Prostate gland (tissue), 2 donors: ENCODE data around the gene BTBD9. TPM values are rescaled to one million over a fixed set of nuclear protein-coding genes. Genes with fewer than 3 reads are reported as not detected.

Source experiments
- DNase-seq: peaks from one replicate; pipeline ENCODE4 v3.0.0-alpha.2; 2019; ENCODE audit warnings: low spot score
- H3K27ac ChIP-seq, 2 donors: fragments of 200-600 bp; sonication (generic); 2 replicates each; pipeline ENCODE4 v1.5.1; 2017 to 2019
- H3K27me3 ChIP-seq: fragments of 200-600 bp; sonication (generic); replicated peaks from 2 replicates; pipeline ENCODE4 v1.5.1; 2019; ENCODE audit not compliant: insufficient read depth
- H3K36me3 ChIP-seq, 2 donors: fragments of 200-600 bp; sonication (generic); 1 replicate in 1 of 2; 2 replicates in 1 of 2; pipeline versions ENCODE4 v1.5.1 to v1.8.1; 2017 to 2019
- H3K4me1 ChIP-seq: fragments of 200-600 bp; sonication (generic); replicated peaks from 2 replicates; pipeline ENCODE4 v1.5.1; 2019
- H3K4me3 ChIP-seq, 2 donors: fragments of 200-600 bp; sonication (generic); 2 replicates each; pipeline ENCODE4 v1.5.1; 2017 to 2019
- H3K9me3 ChIP-seq: fragments of 200-600 bp; sonication (generic); 2 replicates; pipeline ENCODE4 v1.5.1; 2017
- CTCF ChIP-seq, 4 experiments: fragments of 200-600 bp in 2 of 4; fragments of 450-650 bp in 2 of 4; sonication (generic) in 2 of 4; IDR thresholded peaks; 1 replicate in 3 of 4; 2 replicates in 1 of 4; pipeline ENCODE4 v1.5.1; 2016 to 2019; ENCODE audit warnings: antibody characterized with exemption in 4 of 4, mild to moderate bottlenecking in 2 of 4, moderate library complexity in 2 of 4
- POLR2A ChIP-seq: fragments of 450-650 bp; IDR thresholded peaks from one replicate; pipeline ENCODE4 v1.6.1; 2016; ENCODE audit warnings: antibody characterized with exemption, mild to moderate bottlenecking
- POLR2AphosphoS5 ChIP-seq: sonication (generic); formaldehyde crosslinking; IDR thresholded peaks from one replicate; pipeline ENCODE4 v1.6.1; 2017; ENCODE audit warnings: antibody characterized with exemption
- WGBS: methylation state at CpG from one replicate; pipeline ENCODE4 v1.1.5; 2018; 5-methylcytosine and 5-hydroxymethylcytosine counted together
- intact Hi-C: fragments of 100-400 bp; cut with DNase I; formaldehyde crosslinking; loops from one replicate; pipeline ENCODE4 v1.14.2; 2022
- total RNA-seq, 2 donors: library from RNA; depleted of rRNA; stranded (reverse); fragments of >200 nt; gene quantifications; one replicate each; pipeline ENCODE4 v1.1.0, GENCODE V29; 2016

Gene BTBD9
- total RNA-seq, 2 donors from 2014 or later, result 11.2 to 17.4 TPM

GRCh38 chr6:38162493-38163185, 477.1 kb downstream of the BTBD9 start:
- no peak overlapping the region for H3K4me3 ChIP-seq
- no peaks in the 10 kb centered on the region for H3K27me3 ChIP-seq
- DNase-seq, result no peak
- no peaks in the 10 kb centered on the region for H3K9me3 ChIP-seq
- no peaks in the 10 kb centered on the region for H3K36me3 ChIP-seq
- intact Hi-C loops, result no loop called here
- no peaks in the 10 kb centered on the region for H3K4me1 ChIP-seq
- TF ChIP-seq CTCF (IDR thresholded peaks at IDR 0.05), result no peak
- no peak overlapping the region for H3K27ac ChIP-seq
- WGBS, result 94% methylated on average over 17 of the region's 17 CpGs

GRCh38 chr6:38161754-38162492, 477.8 kb downstream of the BTBD9 start:
- Histone ChIP-seq H3K4me3 (no peak overlapping the region), H3K27me3 (no peaks in the 10 kb centered on the region), H3K27ac (no peak overlapping the region), H3K9me3 (no peaks in the 10 kb centered on the region), H3K36me3 (no peaks in the 10 kb centered on the region), H3K4me1 (no peaks in the 10 kb centered on the region)
- no peak for DNase-seq
- 85% methylated on average over 15 of the region's 15 CpGs for WGBS
- no peak for TF ChIP-seq POLR2AphosphoS5
- TF ChIP-seq POLR2A, result no peak
- no peak for TF ChIP-seq CTCF (IDR thresholded peaks at IDR 0.05)
- intact Hi-C loops, result no loop called here

- Histone ChIP-seq H3K27ac (no peak overlapping the region), H3K27me3 (no peaks in the 10 kb centered on the region), H3K4me1 (no peaks in the 10 kb centered on the region), H3K9me3 (no peaks in the 10 kb centered on the region), H3K4me3 (no peak overlapping the region), H3K36me3 (no peaks in the 10 kb centered on the region)
- intact Hi-C loops, result no loop called here
- no peak for DNase-seq
- 92% methylated on average over 15 of the region's 15 CpGs for WGBS
- TF ChIP-seq CTCF (IDR thresholded peaks at IDR 0.05) (no peak), POLR2A (no peak), POLR2AphosphoS5 (no peak)
Observed at GRCh38 chr6:38161331-38161730, 478.4 kb downstream of the BTBD9 start.

GRCh38 chr6:38160831-38161230, 478.9 kb downstream of the BTBD9 start:
- Histone ChIP-seq H3K27me3 (no peaks in the 10 kb centered on the region), H3K4me3 (no peak overlapping the region), H3K27ac (no peak overlapping the region), H3K4me1 (no peaks in the 10 kb centered on the region), H3K9me3 (no peaks in the 10 kb centered on the region), H3K36me3 (no peaks in the 10 kb centered on the region)
- TF ChIP-seq CTCF (IDR thresholded peaks at IDR 0.05) (no peak), POLR2A (no peak), POLR2AphosphoS5 (no peak)
- no peak for DNase-seq
- WGBS, result 96% methylated on average over 25 of the region's 25 CpGs
- intact Hi-C loops, result no loop called here

- H3K36me3 ChIP-seq, result no peaks in the 10 kb centered on the region
- no peaks in the 10 kb centered on the region for H3K27me3 ChIP-seq
- no peak overlapping the region for H3K4me3 ChIP-seq
- intact Hi-C loops, result no loop called here
- H3K27ac ChIP-seq, result no peak overlapping the region
- H3K4me1 ChIP-seq, result no peaks in the 10 kb centered on the region
- DNase-seq, result no peak
- TF ChIP-seq POLR2AphosphoS5 (no peak), CTCF (IDR thresholded peaks at IDR 0.05) (no peak), POLR2A (no peak)
- 95% methylated on average over 8 of the region's 8 CpGs for WGBS
- no peaks in the 10 kb centered on the region for H3K9me3 ChIP-seq
Observed at GRCh38 chr6:38159596-38159995, 480.1 kb downstream of the BTBD9 start.
